D721Med (cell line): ENCODE measurements around the gene RAPGEFL1.

Source experiments
- DNase-seq: peaks from one replicate; pipeline ENCODE4 v3.0.0; 2011; ENCODE audit warnings: low spot score; ENCODE audit not compliant: insufficient read length
- FAIRE-seq: peaks from 2 replicates; lab custom pipeline; 2011; peaks lifted over from hg19 to GRCh38; lab: Jason Lieb, UNC
- TF ChIP-seq, protein P1 (sequence below): IDR thresholded peaks from 2 replicates; pipeline ENCODE4 v1.5.1; 2012; ENCODE audit warnings: mild to moderate bottlenecking, control low read depth; ENCODE audit not compliant: insufficient read depth; ENCODE audit errors: missing control alignments

The RAPGEFL1 gene

DNA sequence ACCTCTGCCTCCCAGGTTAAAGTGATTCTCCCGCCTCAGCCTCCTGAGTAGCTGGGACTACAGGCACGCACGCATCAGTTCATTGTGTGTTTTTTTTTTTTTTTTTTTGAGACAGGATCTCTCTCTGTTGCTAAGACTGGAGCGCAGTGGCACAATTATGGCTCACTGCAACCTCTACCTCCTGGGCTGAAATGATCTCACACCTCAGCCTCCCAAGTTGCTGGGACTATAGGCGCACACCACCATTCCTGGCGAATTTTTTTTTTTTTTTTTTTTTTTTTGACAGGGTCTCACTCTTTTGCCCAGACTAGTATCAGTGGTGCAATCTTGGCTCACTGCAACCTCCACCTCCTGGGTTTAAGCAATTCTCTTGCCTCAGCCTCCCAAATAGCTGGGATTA is 17.8 kb upstream of the RAPGEFL1 start:
- TF ChIP-seq, protein P1, sequence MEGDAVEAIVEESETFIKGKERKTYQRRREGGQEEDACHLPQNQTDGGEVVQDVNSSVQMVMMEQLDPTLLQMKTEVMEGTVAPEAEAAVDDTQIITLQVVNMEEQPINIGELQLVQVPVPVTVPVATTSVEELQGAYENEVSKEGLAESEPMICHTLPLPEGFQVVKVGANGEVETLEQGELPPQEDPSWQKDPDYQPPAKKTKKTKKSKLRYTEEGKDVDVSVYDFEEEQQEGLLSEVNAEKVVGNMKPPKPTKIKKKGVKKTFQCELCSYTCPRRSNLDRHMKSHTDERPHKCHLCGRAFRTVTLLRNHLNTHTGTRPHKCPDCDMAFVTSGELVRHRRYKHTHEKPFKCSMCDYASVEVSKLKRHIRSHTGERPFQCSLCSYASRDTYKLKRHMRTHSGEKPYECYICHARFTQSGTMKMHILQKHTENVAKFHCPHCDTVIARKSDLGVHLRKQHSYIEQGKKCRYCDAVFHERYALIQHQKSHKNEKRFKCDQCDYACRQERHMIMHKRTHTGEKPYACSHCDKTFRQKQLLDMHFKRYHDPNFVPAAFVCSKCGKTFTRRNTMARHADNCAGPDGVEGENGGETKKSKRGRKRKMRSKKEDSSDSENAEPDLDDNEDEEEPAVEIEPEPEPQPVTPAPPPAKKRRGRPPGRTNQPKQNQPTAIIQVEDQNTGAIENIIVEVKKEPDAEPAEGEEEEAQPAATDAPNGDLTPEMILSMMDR: no peak
- DNase-seq: no peak
- FAIRE-seq: no peak

DNA sequence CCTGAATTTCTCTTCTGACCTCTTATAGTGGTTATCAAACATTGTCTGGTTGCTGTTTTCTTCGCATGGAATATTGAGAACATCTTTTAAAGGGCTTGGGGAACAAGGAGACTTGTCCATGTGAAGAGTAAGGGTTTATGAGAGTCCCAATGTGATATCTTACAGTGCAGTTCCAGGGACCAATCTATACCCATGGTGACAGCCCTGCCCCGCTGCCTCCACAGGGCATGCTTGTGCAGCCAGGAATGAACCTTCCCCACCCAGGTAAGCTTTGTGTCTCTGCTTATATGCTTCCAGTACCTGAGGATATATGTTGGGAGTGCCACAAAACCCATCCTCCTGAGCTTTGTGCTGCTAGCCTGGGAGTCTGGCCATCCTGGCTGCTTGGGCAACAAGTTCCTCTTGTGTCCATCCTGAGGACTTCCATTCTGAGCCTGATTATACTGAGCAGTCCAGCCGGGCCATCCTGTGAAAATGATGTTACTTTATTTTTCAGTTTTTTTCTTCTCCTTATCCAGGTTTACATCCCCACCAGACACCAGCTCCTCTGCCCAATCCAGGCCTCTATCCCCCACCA is 9.5 kb upstream of the RAPGEFL1 start:
- DNase-seq (no peak), FAIRE-seq (no peak)
- TF ChIP-seq, protein P1: no peak

DNA sequence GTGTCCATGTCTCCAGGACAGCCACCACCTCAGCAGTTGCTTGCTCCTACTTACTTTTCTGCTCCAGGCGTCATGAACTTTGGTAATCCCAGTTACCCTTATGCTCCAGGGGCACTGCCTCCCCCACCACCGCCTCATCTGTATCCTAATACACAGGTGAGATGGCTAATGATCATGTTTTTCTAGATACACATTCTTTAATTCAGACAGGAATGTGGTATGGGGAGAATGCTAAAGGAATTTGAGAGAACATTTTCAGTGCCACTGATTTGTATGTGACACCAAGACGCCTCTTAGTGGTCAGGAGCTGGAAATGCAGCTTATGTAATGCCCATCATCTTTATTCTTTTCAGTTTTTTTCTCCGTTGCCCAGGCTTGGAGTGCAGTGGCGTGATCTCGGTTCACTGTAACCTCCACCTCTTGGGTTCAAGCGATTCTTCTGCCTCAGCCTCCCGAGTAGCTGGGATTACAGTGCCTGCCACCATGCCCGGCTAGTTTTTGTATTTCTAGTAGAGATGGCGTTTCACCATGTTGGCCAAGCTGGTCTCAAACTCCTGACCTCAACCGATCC is 8.9 kb upstream of the RAPGEFL1 start:
- TF ChIP-seq, protein P1: peak; percentile 87
- no peak for DNase-seq
- no peak for FAIRE-seq

DNA sequence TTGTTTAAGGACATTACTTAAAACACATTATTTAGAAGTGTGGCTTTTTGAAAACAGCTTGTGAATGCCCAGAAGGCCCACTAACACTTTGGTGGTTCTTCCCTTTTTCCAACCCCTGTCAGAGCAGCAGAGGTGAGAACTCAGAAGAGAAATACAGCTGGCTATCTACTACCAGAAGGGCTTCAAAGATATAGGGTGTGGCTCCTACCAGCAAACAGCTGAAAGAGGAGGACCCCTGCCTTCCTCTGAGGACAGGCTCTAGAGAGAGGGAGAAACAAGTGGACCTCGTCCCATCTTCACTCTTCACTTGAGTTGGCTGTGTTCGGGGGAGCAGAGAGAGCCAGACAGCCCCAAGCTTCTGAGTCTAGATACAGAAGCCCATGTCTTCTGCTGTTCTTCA is 6.9 kb upstream of the RAPGEFL1 start:
- no peak for FAIRE-seq
- no peak for DNase-seq
- TF ChIP-seq, protein P1: no peak

DNA sequence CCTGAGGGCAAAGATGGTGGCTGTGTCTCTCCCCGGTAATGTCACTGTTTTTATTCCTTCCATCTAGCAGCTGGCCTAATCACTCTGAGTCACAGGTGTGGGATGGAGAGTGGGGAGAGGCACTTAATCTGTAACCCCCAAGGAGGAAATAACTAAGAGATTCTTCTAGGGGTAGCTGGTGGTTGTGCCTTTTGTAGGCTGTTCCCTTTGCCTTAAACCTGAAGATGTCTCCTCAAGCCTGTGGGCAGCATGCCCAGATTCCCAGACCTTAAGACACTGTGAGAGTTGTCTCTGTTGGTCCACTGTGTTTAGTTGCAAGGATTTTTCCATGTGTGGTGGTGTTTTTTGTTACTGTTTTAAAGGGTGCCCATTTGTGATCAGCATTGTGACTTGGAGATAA is 5.5 kb upstream of the RAPGEFL1 start:
- no peak for DNase-seq

DNA sequence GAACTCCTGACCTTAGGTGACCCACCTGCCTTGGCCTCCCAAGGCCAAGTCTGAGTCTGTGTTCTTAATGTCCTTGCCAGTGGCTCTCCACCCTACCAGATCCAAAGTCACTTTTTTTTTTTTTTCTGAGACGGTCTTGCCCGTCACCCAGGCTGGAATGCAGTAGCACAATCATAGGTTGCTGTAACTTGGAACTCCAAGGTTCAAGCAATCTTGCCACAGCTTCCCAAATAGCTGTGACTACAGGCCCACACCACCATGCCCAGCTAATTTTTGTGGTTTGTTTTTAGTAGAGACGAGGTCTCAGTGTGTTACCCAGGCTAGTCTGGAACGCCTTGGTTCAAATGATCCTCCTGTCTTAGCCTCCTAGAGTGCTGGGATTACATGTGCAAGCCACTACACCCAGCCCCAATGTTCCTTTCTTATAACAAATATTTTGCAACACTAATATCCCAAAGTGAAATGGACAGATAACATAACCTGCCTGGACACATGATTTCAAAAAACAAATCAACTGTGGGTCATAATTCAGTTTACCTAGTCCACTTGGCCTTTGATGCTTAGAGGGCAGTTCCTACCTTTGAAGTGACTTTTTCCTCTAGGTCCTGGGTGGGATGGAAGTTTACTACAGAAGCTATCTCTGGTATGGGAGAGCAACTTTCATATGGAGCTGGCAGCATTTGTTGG is 4.0 kb upstream of the RAPGEFL1 start:
- TF ChIP-seq, protein P1: no peak
- FAIRE-seq (no peak), DNase-seq (no peak)

More for the DNA sequence above, 5.5 kb upstream of the RAPGEFL1 start:
- TF ChIP-seq, protein P1: no peak
- FAIRE-seq: no peak

DNA sequence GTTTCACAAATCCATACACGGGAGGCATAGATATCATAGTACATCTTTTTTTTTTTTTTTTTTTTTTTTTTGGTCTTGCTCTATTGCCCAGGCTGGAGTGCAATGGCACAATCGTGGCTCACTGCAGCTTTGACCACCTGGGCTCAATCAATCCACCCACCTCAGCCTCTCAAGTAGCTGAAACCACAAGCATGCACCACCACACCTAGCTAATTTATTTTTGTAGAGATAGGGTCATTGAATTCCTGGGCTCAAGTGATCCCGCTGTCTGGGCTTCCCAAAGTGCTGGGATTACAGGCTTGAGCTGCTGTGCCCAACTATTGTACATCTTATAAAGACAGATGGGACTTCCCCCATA is 3.5 kb upstream of the RAPGEFL1 start:
- DNase-seq (no peak), FAIRE-seq (no peak)
- TF ChIP-seq, protein P1: no peak
